K562 (cell line): ENCODE measurements around the gene BCL7C. TPM values are rescaled to one million over a fixed set of nuclear protein-coding genes. Genes with fewer than 3 reads are reported as not detected.

ENCODE experiments used
- CCNT2 ChIP-seq: IDR thresholded peaks from 2 replicates; pipeline ENCODE4 v1.6.1; 2011; ENCODE audit warnings: borderline replicate concordance, low read depth, mild to moderate bottlenecking, moderate library complexity, mixed read lengths, low read length; ENCODE audit not compliant: insufficient read length; ENCODE audit errors: extremely low read depth
- DPF2 ChIP-seq: fragments of 450-650 bp; IDR thresholded peaks from 2 replicates; pipeline ENCODE4 v1.6.1; 2016
- HMGN3 ChIP-seq: IDR thresholded peaks from 2 replicates; pipeline ENCODE4 v1.6.1; 2011; ENCODE audit warnings: borderline replicate concordance, low read depth, mild to moderate bottlenecking, mixed read lengths, low read length; ENCODE audit not compliant: insufficient read length; ENCODE audit errors: extremely low read depth
- HNRNPLL ChIP-seq: fragments of 200-400 bp; formaldehyde crosslinking; IDR thresholded peaks from 2 replicates; pipeline ENCODE4 v1.6.1; 2017; ENCODE audit warnings: low read length, low read depth, mild to moderate bottlenecking; ENCODE audit not compliant: poor library complexity, severe bottlenecking
- KHSRP ChIP-seq: fragments of 450-650 bp; IDR thresholded peaks from 2 replicates; pipeline ENCODE4 v1.6.1; 2017
- KLF1 ChIP-seq: fragments of 450-650 bp; IDR thresholded peaks from 2 replicates; pipeline ENCODE4 v1.6.1; 2016; ENCODE audit warnings: missing genetic modification characterization, missing compliant biosample characterization
- MTA2 ChIP-seq: fragments of 450-650 bp; IDR thresholded peaks from 2 replicates; pipeline ENCODE4 v1.6.1; 2016; ENCODE audit warnings: low read depth
- NFE2 ChIP-seq: IDR thresholded peaks from 2 replicates; pipeline ENCODE4 v1.6.1; 2014; ENCODE audit warnings: antibody characterized with exemption, low read depth
- PPARD ChIP-seq: fragments of 250-450 bp; sonication (Bioruptor Pico); IDR thresholded peaks from 2 replicates; pipeline ENCODE4 v1.8.0; 2022; ENCODE audit warnings: inconsistent platforms, mild to moderate bottlenecking, moderate library complexity
- RBFOX2 ChIP-seq: fragments of 200-400 bp; formaldehyde crosslinking; IDR thresholded peaks from 2 replicates; pipeline ENCODE4 v1.6.1; 2017; ENCODE audit warnings: low read depth, mild to moderate bottlenecking, low read length, moderate library complexity
- SMARCE1 ChIP-seq: fragments of 450-650 bp; IDR thresholded peaks from 2 replicates; pipeline ENCODE4 v1.7.1; 2016; ENCODE audit warnings: mild to moderate bottlenecking
- TAF15 ChIP-seq: fragments of 200-400 bp; formaldehyde crosslinking; IDR thresholded peaks from 2 replicates; pipeline ENCODE4 v1.6.1; 2017; ENCODE audit warnings: mild to moderate bottlenecking, low read depth, low read length, moderate library complexity
- ZC3H8 ChIP-seq: fragments of 450-650 bp; IDR thresholded peaks from 2 replicates; pipeline ENCODE4 v1.6.1; 2017
- ZNF175 ChIP-seq: fragments of 200-800 bp; sonication (Bioruptor generic); IDR thresholded peaks from 2 replicates; pipeline ENCODE4 v1.6.1; 2016; ENCODE audit warnings: low read depth, mild to moderate bottlenecking, missing genetic modification characterization, missing compliant biosample characterization
- ZNF184 ChIP-seq: sonication (generic); formaldehyde crosslinking; IDR thresholded peaks from 2 replicates; pipeline ENCODE4 v1.5.0; 2020; ENCODE audit warnings: missing genetic modification reagents
- ZNF436 ChIP-seq: fragments of 250-450, 450-650 bp; sonication (Bioruptor Pico); formaldehyde crosslinking; IDR thresholded peaks from 2 replicates; pipeline ENCODE4 v1.7.0; 2020; ENCODE audit warnings: mild to moderate bottlenecking
- ZNF511 ChIP-seq: sonication (generic); formaldehyde crosslinking; IDR thresholded peaks from 2 replicates; pipeline ENCODE4 v1.8.0; 2022; ENCODE audit warnings: mild to moderate bottlenecking, missing genetic modification reagents
- ZNF518B ChIP-seq: fragments of 250-450 bp; sonication (Bioruptor Pico); IDR thresholded peaks from 2 replicates; pipeline ENCODE4 v1.5.0; 2021; ENCODE audit warnings: mild to moderate bottlenecking, moderate library complexity
- ZNF696 ChIP-seq: fragments of 250-450 bp; sonication (Bioruptor Pico); conservative IDR thresholded peaks from 2 replicates; pipeline ENCODE4 v1.4.0; 2020; ENCODE audit warnings: mild to moderate bottlenecking, moderate library complexity
- ZNF75A ChIP-seq: fragments of 450-650 bp; formaldehyde crosslinking; IDR thresholded peaks from 2 replicates; pipeline ENCODE4 v1.4.0; 2020; ENCODE audit warnings: mild to moderate bottlenecking
- ZNF766 ChIP-seq: fragments of 200-800 bp; sonication (Bioruptor generic); conservative IDR thresholded peaks from 2 replicates; pipeline ENCODE4 v1.6.1; 2016; ENCODE audit warnings: missing genetic modification characterization, missing compliant biosample characterization
- polyA plus RNA-seq, 8 experiments: library from polyadenylated mRNA; depleted of rRNA in 4 of 8; stranded (reverse) in 5 of 8; unstranded in 3 of 8; fragments of >200 nt; fragmentation: Nextera tagmentation in 2 of 8; fragmentation: Illumina TruSeq in 1 of 8; extraction: Ambion mirVana in 2 of 8; extraction: Trizol in 1 of 8; gene quantifications; 2 replicates each; pipeline versions ENCODE4 v1.2.1 to v1.2.3, GENCODE V29; 2011 to 2014; ENCODE audit warnings: inconsistent platforms in 1 of 8, missing spikeins in 1 of 8
- total RNA-seq, 7 experiments: library from RNA; depleted of rRNA in 6 of 7; stranded (reverse); fragments of >200 nt in 6 of 7; fragmentation: Illumina TruSeq in 2 of 7; extraction: Trizol in 2 of 7; gene quantifications; 2 replicates each; pipeline versions ENCODE4 v1.2.1 to v1.2.3, GENCODE V29; 2011 to 2021; ENCODE audit warnings: low replicate concordance in 1 of 7
- TF ChIP-seq, protein P1 (sequence below): IDR thresholded peaks from 3 replicates; pipeline ENCODE4 v1.6.1; 2011; ENCODE audit warnings: borderline replicate concordance, mild to moderate bottlenecking; ENCODE audit not compliant: insufficient read length, insufficient read depth
- TF ChIP-seq, protein P2 (sequence below), 2 experiments: fragments of 450-650 bp in 1 of 2; sonication (generic) in 1 of 2; formaldehyde crosslinking; conservative IDR thresholded peaks; 2 replicates each; pipeline versions ENCODE4 v1.4.0 to v1.8.1; 2020 to 2022; ENCODE audit warnings: mild to moderate bottlenecking in 1 of 2, missing genetic modification reagents in 1 of 2

BCL7C gene
- total and polyA plus RNA-seq, 9 of the 15 experiments (the other 6 are each of a cell fraction or from before 2014, with no cell fraction given), result 1.7 to 85.8 (median 19.6) TPM

GRCh38 chr16:30921748-30922419, 28.0 kb upstream of the BCL7C start (continued):
- TF ChIP-seq, protein P1, sequence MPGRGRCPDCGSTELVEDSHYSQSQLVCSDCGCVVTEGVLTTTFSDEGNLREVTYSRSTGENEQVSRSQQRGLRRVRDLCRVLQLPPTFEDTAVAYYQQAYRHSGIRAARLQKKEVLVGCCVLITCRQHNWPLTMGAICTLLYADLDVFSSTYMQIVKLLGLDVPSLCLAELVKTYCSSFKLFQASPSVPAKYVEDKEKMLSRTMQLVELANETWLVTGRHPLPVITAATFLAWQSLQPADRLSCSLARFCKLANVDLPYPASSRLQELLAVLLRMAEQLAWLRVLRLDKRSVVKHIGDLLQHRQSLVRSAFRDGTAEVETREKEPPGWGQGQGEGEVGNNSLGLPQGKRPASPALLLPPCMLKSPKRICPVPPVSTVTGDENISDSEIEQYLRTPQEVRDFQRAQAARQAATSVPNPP, result no peak
- TF ChIP-seq ZNF184 (CRISPR knock-in tag) (no peak), HNRNPLL (no peak), ZNF766 (CRISPR knock-in tag) (no peak), TAF15 (no peak), NFE2 (no peak), ZNF175 (CRISPR knock-in tag) (no peak), KHSRP (no peak), ZNF518B (CRISPR knock-in tag) (no peak), CCNT2 (no peak), ZNF436 (CRISPR knock-in tag) (no peak), MTA2 (no peak), SMARCE1 (0 out of 2 replicates have a peak, but pooled peaks have one; percentile 63), ZNF696 (CRISPR knock-in tag) (no peak), PPARD (CRISPR knock-in tag) (no peak), KLF1 (tag) (no peak), DPF2 (0 out of 2 replicates have a peak, but pooled peaks have one; percentile 49), ZNF75A (CRISPR knock-in tag) (no peak), HMGN3 (no peak), ZNF511 (CRISPR knock-in tag) (no peak), RBFOX2 (no peak), ZC3H8 (no peak)
- TF ChIP-seq, protein P2, sequence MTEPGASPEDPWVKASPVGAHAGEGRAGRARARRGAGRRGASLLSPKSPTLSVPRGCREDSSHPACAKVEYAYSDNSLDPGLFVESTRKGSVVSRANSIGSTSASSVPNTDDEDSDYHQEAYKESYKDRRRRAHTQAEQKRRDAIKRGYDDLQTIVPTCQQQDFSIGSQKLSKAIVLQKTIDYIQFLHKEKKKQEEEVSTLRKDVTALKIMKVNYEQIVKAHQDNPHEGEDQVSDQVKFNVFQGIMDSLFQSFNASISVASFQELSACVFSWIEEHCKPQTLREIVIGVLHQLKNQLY (CRISPR knock-in tag; conservative IDR thresholded peaks at IDR 0.05), result 0 out of 4 replicates have a peak, but pooled peaks of 1 of the 2 experiments have one; percentile 47
